ENCODE data around the gene TBC1D13. TPM values are rescaled to one million over a fixed set of nuclear protein-coding genes. Genes with fewer than 3 reads are reported as not detected.
A peak's percentile ranks its signal among the peaks of the same experiment; 100 is the strongest.

The TBC1D13 gene
- total and polyA plus RNA-seq, 10 of the 15 experiments (the other 5 are each of a cell fraction or from before 2014, with no cell fraction given) = 3.0 to 23.1 (median 16.5) TPM

DNA sequence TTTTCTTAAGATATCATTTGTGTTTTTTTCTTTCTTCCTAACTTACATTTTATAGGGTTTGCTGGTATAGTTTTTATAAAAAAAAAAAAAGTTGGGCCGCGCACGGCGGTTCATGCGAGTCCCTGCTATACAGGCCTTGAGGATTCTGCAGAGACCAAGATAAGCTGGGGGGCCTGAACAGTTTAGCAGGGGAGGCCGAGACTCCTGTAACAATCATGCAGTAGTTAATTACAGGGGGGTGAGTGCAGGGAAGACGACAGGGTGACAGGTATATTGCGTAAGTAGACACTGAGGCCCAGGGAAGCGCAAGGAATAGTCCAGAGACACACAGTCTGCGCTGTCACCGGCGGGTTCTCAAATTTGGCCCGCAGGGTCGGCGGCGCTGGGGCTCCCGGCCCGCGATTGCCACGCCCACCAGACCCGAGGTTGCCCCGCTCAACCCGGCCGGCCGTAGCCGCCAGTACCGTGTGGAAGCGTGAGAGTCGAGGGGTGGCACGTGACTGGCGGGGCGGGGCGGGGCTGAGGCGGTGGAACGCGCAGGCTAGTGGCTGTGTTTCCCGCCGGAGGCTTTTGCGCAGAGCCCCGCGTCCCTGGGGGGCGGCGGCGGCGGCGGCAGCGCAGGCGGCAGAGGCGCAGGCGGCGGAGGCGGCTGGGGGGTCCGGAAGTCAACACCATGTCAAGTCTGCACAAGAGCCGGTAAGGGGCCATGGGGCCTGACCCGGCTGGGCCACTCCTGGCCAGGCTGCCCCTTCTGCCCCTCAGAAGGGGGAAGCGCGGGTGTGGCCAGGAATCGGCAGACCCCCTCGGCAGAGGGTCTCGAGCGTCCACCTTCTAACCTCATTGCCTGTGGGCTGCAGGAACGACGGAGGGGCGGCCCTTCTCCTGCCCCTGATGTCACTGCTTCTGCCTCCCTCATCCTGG, at the start of gene TBC1D13 (continued):
- TF ChIP-seq IRF5 (IDR thresholded peaks at IDR 0.05; ENCODE audit: borderline replicate concordance) (no peak), ATF7 (IDR thresholded peaks at IDR 0.05; ENCODE audit: low read depth) (no peak), NR2F1 (conservative IDR thresholded peaks at IDR 0.05) (peak; percentile 73), CTCF (IDR thresholded peaks at IDR 0.05 in 2 of 3, conservative IDR thresholded peaks at IDR 0.05 in 1 of 3; ENCODE audit: control insufficient read depth in 2 of 3, extremely low read depth in 1 of 3, insufficient read depth in 1 of 3, low read depth in 3 of 3, low read length in 3 of 3) (no peak), HSF1 (IDR thresholded peaks at IDR 0.05; ENCODE audit: low read depth, low read length) (no peak), NFIC (IDR thresholded peaks at IDR 0.05; ENCODE audit: low read depth, low read length) (no peak), MTA3 (IDR thresholded peaks at IDR 0.05; ENCODE audit: borderline replicate concordance, low read length) (no peak), MTA2 (IDR thresholded peaks at IDR 0.05; ENCODE audit: low read depth) (no peak), ESRRA (IDR thresholded peaks at IDR 0.05; ENCODE audit: low read length) (no peak), POLR2A (IDR thresholded peaks at IDR 0.05; ENCODE audit: low read depth, low read length) (peak; percentile 83), USF1 (IDR thresholded peaks at IDR 0.05; ENCODE audit: borderline replicate concordance, extremely low read length, insufficient read depth, low read depth, low read length) (peak; percentile 94), MXI1 (IDR thresholded peaks at IDR 0.05; ENCODE audit: low read depth, low read length) (peak; percentile 69; the same call in 1 of the 2 replicates), BCLAF1 (IDR thresholded peaks at IDR 0.05) (no peak), CBFB (IDR thresholded peaks at IDR 0.05; ENCODE audit: low read depth) (peak; percentile 46; the same call in 1 of the 2 replicates)
- TF ChIP-seq, protein P1, sequence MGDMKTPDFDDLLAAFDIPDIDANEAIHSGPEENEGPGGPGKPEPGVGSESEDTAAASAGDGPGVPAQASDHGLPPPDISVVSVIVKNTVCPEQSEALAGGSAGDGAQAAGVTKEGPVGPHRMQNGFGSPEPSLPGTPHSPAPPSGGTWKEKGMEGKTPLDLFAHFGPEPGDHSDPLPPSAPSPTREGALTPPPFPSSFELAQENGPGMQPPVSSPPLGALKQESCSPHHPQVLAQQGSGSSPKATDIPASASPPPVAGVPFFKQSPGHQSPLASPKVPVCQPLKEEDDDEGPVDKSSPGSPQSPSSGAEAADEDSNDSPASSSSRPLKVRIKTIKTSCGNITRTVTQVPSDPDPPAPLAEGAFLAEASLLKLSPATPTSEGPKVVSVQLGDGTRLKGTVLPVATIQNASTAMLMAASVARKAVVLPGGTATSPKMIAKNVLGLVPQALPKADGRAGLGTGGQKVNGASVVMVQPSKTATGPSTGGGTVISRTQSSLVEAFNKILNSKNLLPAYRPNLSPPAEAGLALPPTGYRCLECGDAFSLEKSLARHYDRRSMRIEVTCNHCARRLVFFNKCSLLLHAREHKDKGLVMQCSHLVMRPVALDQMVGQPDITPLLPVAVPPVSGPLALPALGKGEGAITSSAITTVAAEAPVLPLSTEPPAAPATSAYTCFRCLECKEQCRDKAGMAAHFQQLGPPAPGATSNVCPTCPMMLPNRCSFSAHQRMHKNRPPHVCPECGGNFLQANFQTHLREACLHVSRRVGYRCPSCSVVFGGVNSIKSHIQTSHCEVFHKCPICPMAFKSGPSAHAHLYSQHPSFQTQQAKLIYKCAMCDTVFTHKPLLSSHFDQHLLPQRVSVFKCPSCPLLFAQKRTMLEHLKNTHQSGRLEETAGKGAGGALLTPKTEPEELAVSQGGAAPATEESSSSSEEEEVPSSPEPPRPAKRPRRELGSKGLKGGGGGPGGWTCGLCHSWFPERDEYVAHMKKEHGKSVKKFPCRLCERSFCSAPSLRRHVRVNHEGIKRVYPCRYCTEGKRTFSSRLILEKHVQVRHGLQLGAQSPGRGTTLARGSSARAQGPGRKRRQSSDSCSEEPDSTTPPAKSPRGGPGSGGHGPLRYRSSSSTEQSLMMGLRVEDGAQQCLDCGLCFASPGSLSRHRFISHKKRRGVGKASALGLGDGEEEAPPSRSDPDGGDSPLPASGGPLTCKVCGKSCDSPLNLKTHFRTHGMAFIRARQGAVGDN (IDR thresholded peaks at IDR 0.05) = peak; percentile 68; the same call in 1 of the 2 replicates
